ENCODE data around the gene IPO4. TPM values are rescaled to one million over a fixed set of nuclear protein-coding genes. Genes with fewer than 3 reads are reported as not detected.

The IPO4 gene
- total RNA-seq, 6 experiments from 2014 or later = 70.4 to 85.2 (median 79.4) TPM

- peaks cover 29% of the 10 kb centered on the region for H3K36me3 Mint-ChIP-seq (ENCODE audit: low read depth)
- H3K27me3 Mint-ChIP-seq (ENCODE audit: insufficient read depth) = peaks cover 3% of the 10 kb centered on the region; the same call in 1 of the 2 replicates
- DNase-seq = no peak
- no peak overlapping the region for H3K27ac Mint-ChIP-seq
- no peak overlapping the region for H3K4me3 Mint-ChIP-seq
- TF ChIP-seq, protein P1, sequence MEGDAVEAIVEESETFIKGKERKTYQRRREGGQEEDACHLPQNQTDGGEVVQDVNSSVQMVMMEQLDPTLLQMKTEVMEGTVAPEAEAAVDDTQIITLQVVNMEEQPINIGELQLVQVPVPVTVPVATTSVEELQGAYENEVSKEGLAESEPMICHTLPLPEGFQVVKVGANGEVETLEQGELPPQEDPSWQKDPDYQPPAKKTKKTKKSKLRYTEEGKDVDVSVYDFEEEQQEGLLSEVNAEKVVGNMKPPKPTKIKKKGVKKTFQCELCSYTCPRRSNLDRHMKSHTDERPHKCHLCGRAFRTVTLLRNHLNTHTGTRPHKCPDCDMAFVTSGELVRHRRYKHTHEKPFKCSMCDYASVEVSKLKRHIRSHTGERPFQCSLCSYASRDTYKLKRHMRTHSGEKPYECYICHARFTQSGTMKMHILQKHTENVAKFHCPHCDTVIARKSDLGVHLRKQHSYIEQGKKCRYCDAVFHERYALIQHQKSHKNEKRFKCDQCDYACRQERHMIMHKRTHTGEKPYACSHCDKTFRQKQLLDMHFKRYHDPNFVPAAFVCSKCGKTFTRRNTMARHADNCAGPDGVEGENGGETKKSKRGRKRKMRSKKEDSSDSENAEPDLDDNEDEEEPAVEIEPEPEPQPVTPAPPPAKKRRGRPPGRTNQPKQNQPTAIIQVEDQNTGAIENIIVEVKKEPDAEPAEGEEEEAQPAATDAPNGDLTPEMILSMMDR (IDR thresholded peaks at IDR 0.05) = no peak
- H3K9me3 Mint-ChIP-seq = no peaks in the 10 kb centered on the region
- peaks cover 13% of the 10 kb centered on the region for H3K4me1 Mint-ChIP-seq (ENCODE audit: low read depth)
These were observed 31.8 kb downstream of the IPO4 start for GRCh38 chr14:24156840-24157239.

DNA sequence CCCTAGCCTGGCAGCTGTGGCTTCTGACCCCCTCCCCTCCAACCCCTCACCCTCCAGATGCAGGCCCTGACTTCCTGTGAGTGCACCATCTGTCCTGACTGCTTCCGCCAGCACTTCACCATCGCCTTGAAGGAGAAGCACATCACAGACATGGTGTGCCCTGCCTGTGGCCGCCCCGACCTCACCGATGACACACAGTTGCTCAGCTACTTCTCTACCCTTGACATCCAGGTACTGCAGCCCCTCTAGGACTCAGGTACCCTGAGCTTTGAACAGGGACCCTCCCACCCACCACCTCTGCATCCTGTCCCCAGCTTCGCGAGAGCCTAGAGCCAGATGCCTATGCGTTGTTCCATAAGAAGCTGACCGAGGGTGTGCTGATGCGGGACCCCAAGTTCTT, 33.5 kb downstream of the IPO4 start:
- no peak for DNase-seq
- no peak overlapping the region for H3K4me3 Mint-ChIP-seq
- H3K27me3 Mint-ChIP-seq (ENCODE audit: insufficient read depth) = peaks cover 3% of the 10 kb centered on the region; the same call in 1 of the 2 replicates
- H3K36me3 Mint-ChIP-seq (ENCODE audit: low read depth) = peaks cover 28% of the 10 kb centered on the region
- TF ChIP-seq, protein P1 (IDR thresholded peaks at IDR 0.05) = no peak
- no peak overlapping the region for H3K27ac Mint-ChIP-seq
- H3K9me3 Mint-ChIP-seq = no peaks in the 10 kb centered on the region
- H3K4me1 Mint-ChIP-seq (ENCODE audit: low read depth) = no peaks in the 10 kb centered on the region

GRCh38 chr14:24151404-24152080, 37.1 kb downstream of the IPO4 start:
- DNase-seq = no peak
- Mint-ChIP-seq H3K27ac (no peak overlapping the region), H3K27me3 (ENCODE audit: insufficient read depth) (peaks cover 3% of the 10 kb centered on the region), H3K36me3 (ENCODE audit: low read depth) (peaks cover 14% of the 10 kb centered on the region), H3K9me3 (no peaks in the 10 kb centered on the region), H3K4me1 (ENCODE audit: low read depth) (peaks cover 12% of the 10 kb centered on the region), H3K4me3 (no peak overlapping the region)
- TF ChIP-seq, protein P1 (IDR thresholded peaks at IDR 0.05) = no peak

- H3K4me1 Mint-ChIP-seq (ENCODE audit: low read depth) = peaks cover 14% of the 10 kb centered on the region
- no peaks in the 10 kb centered on the region for H3K9me3 Mint-ChIP-seq
- no peak overlapping the region for H3K27ac Mint-ChIP-seq
- H3K36me3 Mint-ChIP-seq (ENCODE audit: low read depth) = peaks cover 13% of the 10 kb centered on the region
- H3K4me3 Mint-ChIP-seq = no peak overlapping the region
- peaks cover 5% of the 10 kb centered on the region for H3K27me3 Mint-ChIP-seq (ENCODE audit: insufficient read depth)
- TF ChIP-seq, protein P1 (IDR thresholded peaks at IDR 0.05) = no peak
- DNase-seq = no peak
These were observed 37.6 kb downstream of the IPO4 start for GRCh38 chr14:24150993-24151392.

GRCh38 chr14:24150567-24150966, 38.0 kb downstream of the IPO4 start:
- Mint-ChIP-seq H3K36me3 (ENCODE audit: low read depth) (peaks cover 9% of the 10 kb centered on the region), H3K27ac (no peak overlapping the region), H3K4me1 (ENCODE audit: low read depth) (peaks cover 18% of the 10 kb centered on the region), H3K4me3 (no peak overlapping the region), H3K9me3 (no peaks in the 10 kb centered on the region), H3K27me3 (ENCODE audit: insufficient read depth) (peaks cover 7% of the 10 kb centered on the region)
- TF ChIP-seq, protein P1 (IDR thresholded peaks at IDR 0.05) = no peak
- no peak for DNase-seq
